Measurements from ENCODE around the gene TCEAL3.

GRCh38 chrX:103616676-103617186, 9.0 kb downstream of the TCEAL3 start:
- no peak for TF ChIP-seq SPI1 (IDR thresholded peaks at IDR 0.05; ENCODE audit: borderline replicate concordance, low read depth)
- TF ChIP-seq, protein P1, sequence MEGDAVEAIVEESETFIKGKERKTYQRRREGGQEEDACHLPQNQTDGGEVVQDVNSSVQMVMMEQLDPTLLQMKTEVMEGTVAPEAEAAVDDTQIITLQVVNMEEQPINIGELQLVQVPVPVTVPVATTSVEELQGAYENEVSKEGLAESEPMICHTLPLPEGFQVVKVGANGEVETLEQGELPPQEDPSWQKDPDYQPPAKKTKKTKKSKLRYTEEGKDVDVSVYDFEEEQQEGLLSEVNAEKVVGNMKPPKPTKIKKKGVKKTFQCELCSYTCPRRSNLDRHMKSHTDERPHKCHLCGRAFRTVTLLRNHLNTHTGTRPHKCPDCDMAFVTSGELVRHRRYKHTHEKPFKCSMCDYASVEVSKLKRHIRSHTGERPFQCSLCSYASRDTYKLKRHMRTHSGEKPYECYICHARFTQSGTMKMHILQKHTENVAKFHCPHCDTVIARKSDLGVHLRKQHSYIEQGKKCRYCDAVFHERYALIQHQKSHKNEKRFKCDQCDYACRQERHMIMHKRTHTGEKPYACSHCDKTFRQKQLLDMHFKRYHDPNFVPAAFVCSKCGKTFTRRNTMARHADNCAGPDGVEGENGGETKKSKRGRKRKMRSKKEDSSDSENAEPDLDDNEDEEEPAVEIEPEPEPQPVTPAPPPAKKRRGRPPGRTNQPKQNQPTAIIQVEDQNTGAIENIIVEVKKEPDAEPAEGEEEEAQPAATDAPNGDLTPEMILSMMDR (IDR thresholded peaks at IDR 0.05; ENCODE audit: insufficient read depth, low read length): no peak
